Stimulated activated naive CD8-positive, alpha-beta T cell treated with anti-CD3 and anti-CD28 coated beads, Interleukin-15, Interleukin-2, amounts not matched to agents 100 U/mL and 50 U/mL, for 24 hours (primary cell): ENCODE measurements around the gene RPS6KA2.
A peak's percentile ranks its signal among the peaks of the same experiment; 100 is the strongest.
"Not testable (repeated sequence)": the region's sequence is repeated elsewhere in the genome, so short reads cannot be mapped to it uniquely, and the experiment has no call there.

Source experiments
- ATAC-seq: fragments of 150-1000 bp; cut with Tn5 transposase; one replicate; pipeline ENCODE4 v1.10.0; 2021
- DNase-seq: peaks from one replicate; pipeline ENCODE4 v3.0.0; 2021

Gene RPS6KA2

GRCh38 chr6:166635013-166635970, 8.2 kb upstream of the RPS6KA2 start:
- ATAC-seq (no peak), DNase-seq (no peak)

- not testable (repeated sequence) for ATAC-seq, DNase-seq
These were observed 7.5 kb upstream of the RPS6KA2 start for GRCh38 chr6:166634581-166634980.

- ATAC-seq = no peak
- no peak for DNase-seq
These were observed 6.9 kb upstream of the RPS6KA2 start for GRCh38 chr6:166633732-166634535.

DNA sequence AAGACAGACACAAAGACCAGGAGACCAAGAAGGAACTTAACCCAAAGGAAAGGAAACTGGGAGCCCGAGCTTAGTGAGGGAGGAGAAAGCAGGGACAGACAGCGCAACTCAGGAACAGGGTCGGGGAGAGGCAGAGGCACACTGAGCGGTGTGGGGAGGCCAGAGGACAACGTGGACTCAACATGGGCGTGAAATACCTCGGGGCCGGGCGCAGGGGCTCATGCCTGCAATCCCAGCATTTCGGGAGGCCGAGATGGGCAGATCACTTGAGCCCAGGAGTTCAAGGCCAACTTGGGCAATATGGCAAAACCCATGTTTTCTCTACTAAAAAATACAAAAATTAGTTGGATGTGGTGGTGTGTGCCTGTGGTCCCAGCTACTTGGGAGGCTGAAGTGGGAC, 5.7 kb upstream of the RPS6KA2 start:
- no peak for ATAC-seq
- no peak for DNase-seq

DNA sequence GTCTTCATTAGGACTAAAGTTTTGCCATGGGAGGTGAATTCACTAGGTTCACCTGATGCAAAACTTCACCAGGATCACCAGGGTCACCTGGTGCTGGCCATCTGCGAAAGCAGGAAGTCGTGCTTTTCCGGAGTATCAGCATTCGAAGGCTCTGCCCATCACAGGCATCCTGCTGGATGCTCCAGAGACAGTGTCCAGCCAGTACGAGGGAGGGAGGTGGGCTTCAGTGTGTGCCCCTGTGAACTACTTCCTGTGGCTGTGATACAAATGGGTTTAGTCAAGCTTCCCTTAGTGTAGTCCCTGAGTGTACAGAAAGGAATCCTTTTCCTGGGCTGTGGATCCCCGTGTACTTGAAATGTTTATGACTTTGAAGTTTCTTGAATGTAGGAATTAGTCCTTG, 3.4 kb upstream of the RPS6KA2 start:
- ATAC-seq (no peak), DNase-seq (no peak)

DNA sequence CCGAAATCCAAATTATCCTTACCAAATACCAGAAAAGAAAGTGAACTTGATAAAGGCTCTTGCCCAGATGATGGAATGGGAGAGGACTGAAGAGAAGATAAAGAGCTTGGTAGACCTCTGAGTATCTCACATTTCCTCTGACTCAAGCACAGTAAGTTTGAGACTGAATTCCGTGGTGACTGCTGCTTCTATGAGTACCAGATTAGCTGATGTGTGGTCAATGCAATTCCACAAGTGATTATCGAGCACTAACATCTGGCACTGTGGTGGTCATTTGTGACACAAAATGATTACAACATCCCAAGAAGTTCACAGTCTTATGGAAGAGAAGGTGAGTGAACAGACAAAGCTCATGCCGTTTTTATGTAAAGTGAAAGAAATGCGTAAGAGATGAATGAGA, 2.6 kb upstream of the RPS6KA2 start:
- DNase-seq (no peak), ATAC-seq (no peak)

GRCh38 chr6:166627875-166628801, 1.1 kb upstream of the RPS6KA2 start:
- peak; percentile 57 for DNase-seq

DNA sequence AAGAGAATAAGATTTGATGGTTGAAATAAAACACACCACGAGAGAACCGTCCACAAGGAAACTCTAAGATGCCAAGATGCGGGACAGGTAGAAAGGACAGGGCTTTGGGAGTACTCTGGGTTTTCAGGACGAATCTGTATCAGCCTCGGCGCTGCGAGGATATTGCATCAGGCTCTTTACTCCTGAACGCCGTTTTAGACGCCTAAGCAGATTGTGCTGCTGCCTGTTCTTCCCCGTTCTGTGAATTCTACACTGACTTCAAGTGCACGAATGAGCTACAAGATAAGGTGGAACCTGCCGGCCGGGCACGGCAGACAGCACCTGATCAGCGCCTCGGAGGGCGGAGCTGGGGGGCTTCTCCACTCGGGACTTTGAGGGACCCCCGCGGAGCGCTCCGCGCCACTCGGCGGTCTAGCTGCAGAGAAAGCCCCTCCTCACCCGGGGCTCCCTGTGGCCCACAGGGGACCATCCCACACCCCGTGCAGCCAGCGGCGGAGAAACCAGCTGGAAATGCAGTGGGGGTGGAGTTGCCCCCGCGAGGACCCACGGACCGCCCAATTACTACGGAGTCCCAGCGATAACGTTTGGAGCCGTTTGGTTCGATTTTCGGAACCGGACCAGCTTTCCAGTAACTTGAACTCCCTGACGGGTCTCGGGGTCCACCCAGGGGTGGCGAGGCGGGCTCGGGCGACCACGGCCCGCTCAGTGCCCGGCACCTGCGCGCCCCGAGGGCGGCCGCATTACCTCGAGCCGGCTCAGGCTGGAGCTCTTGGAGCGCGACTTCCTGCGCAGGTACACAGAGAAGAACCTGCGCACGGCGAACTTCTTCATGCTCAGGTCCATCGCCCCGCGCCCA, 646 bp downstream of the RPS6KA2 start:
- ATAC-seq = no peak
- DNase-seq = peak; percentile 26

More at GRCh38 chr6:166627875-166628801, 1.1 kb upstream of the RPS6KA2 start:
- ATAC-seq = peak; percentile 7

GRCh38 chr6:166625356-166625755, 1.7 kb downstream of the RPS6KA2 start:
- no peak for DNase-seq
- no peak for ATAC-seq

GRCh38 chr6:166624275-166624674, 2.8 kb downstream of the RPS6KA2 start:
- DNase-seq (no peak), ATAC-seq (no peak)

GRCh38 chr6:166623318-166623717, 3.7 kb downstream of the RPS6KA2 start:
- ATAC-seq (no peak), DNase-seq (no peak)

DNA sequence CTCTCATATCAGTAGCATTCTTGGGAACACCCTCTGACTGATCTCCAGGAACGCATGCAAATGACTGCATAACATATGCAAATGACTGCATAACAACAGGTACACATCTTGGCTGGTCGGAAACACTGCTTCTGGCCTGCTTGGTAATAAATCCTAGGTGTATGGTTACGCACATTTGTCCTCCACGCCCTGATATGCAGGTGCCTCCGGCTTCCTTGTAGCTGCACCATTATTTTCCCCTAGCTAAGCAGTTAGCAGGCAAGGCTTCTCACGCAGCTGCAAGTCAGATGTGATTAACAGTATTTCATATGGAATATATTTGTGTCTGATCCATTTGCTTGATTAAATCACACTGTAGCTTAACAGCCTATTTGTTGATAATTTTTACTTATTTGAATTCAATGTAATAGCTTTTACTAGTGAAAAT, 5.9 kb downstream of the RPS6KA2 start:
- no peak for ATAC-seq
- no peak for DNase-seq

- DNase-seq (no peak), ATAC-seq (no peak)
These were observed 6.5 kb downstream of the RPS6KA2 start for GRCh38 chr6:166620478-166621113.

GRCh38 chr6:166619912-166620311, 7.1 kb downstream of the RPS6KA2 start:
- DNase-seq (no peak), ATAC-seq (no peak)

DNA sequence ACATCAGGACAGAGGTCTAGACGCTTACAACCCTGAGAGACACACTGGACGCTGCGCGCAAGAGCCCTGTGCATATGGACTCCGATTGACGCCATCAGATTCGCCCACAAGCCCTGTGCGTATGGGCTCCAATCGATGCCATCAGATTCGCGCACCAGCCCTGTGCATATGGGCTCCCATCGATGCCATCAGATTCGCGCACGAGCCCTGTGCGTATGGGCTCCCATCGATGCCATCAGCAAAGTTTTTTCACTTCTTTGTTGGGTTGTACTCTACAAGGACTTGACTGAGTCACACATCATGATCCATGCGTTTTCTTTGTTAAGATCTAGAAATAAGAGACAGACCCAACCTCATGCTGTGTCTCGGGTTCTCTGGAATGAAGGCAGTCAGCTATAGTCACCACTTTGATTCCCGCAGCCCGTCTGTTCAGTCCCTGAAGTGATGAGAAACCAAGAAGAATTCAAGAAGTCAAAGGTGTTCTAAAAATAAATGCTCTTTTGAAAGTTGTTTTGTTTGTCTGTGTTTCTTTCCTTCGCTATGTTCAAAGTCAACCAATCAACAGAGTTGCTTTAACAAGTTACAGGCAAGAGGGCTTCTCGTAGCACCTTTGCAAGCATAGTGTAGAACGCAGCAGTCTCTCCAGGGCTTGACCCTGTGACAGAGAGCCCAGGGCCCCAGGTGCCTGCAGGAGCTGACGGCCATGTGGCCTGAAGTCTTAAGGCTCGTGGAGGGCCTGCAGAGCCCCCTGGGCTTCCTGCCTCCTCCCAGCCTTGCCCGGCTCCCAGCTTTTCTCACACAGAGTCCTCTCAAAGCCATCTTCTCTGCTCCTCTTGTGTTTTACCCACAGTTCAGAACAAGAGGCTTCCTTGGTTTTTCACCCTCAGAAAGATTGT, 7.9 kb downstream of the RPS6KA2 start:
- DNase-seq (no peak), ATAC-seq (no peak)

DNA sequence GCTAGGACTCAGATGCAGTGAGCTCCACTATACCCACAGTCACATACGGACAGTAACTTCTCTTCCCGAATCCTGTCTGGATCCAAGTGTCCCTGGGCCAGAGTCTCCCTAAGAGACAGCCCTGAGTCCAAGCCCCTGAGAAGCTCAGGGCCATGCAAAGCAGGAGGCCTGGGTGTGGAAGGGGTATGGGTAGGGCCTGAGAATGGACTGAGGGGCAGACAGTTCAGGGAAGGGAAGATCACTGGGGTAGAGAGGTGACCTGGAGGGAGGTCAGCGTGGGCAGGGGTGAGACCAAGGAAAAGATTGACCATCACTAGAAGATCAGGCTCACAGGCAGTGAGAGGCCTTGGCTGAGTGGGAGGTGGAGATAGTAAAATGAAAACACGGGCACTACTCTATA, 8.8 kb downstream of the RPS6KA2 start:
- DNase-seq = no peak
- peak; percentile 34 for ATAC-seq

GRCh38 chr6:166617359-166617758, 9.7 kb downstream of the RPS6KA2 start:
- ATAC-seq (no peak), DNase-seq (no peak)

GRCh38 chr6:166616261-166617238, 10.5 kb downstream of the RPS6KA2 start:
- DNase-seq (no peak), ATAC-seq (no peak)
